GM18498 (cell line): ENCODE data around the gene PRKCH.

Source experiments
- ATAC-seq: cut with Tn5 transposase; IDR thresholded peaks from one replicate; pipeline ENCODE4 v1.9.1; 2021; ENCODE audit warnings: mild to moderate bottlenecking, moderate library complexity; ENCODE audit not compliant: unreplicated experiment

Gene PRKCH

DNA sequence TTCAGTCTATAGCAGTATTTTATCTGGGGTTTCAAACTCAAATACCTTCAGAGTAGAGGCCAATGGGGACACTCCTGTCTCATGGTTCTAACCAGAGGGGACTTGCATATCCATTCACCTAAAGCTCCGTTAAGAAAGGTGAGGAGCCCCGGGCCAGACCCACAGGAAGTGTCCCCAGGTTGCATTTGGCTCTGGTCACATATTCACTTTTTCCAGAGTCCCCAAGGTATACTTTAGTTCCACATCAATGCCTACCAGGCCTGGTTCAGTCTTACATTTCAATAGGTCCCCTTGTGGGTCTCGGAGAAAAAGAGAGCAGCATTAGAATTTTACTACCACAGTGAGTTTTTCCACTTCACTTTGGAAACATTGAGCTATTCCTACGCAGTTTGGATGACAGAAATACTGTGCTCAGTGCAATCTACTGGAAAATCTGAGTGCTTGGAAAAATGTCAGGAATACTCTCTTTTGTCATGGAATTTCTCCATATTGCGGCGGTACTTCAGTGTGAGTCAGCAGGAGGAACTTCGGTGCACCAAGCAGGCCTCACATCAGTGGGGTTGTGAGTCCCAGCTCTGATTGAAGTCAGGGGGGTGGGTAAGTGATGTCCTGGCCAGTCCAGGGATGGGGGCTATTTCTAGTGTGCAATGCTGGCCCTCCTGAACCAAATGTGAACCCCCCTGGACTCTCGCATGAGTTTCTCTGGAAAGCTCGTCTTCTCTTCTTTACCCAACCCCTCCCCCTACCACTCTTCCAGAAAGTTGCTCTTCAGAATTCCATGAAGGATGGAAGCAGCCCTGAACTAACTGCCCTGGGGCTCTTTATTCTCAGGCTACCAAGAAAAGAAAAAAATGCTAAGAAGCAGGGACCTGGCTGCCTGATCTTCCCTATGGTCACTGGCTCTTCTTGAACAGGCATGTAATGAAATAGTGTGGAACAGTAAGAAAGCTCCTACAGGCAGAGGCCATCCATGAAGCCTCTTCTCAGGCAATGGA, 184.7 kb downstream of the PRKCH start:
- ATAC-seq: no peak

- ATAC-seq: no peak
These were observed 187.1 kb downstream of the PRKCH start for GRCh38 chr14:61508526-61508925.

- ATAC-seq: no peak
These were observed 189.6 kb downstream of the PRKCH start for GRCh38 chr14:61510736-61511557.

DNA sequence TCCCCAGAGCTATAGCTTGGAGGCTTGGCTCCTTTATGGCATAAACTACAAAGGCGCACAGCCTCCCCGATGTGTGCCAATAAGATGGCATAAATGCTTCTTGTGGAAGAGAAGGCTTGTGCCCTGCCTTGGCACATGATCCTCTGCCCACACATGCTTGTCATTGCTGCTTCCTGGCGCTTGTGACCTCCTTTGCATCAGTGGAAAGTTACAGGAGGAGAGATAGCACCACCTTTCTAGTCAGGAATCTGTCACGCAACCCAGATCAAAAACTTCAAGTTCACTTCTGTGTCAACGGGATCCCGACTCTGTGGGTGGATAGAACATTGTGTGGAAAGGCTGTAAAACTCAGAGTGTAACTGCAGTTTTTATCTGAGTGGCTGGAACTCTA, 190.2 kb downstream of the PRKCH start:
- ATAC-seq: no peak

- no peak for ATAC-seq
These were observed 190.9 kb downstream of the PRKCH start for GRCh38 chr14:61512026-61512834.

DNA sequence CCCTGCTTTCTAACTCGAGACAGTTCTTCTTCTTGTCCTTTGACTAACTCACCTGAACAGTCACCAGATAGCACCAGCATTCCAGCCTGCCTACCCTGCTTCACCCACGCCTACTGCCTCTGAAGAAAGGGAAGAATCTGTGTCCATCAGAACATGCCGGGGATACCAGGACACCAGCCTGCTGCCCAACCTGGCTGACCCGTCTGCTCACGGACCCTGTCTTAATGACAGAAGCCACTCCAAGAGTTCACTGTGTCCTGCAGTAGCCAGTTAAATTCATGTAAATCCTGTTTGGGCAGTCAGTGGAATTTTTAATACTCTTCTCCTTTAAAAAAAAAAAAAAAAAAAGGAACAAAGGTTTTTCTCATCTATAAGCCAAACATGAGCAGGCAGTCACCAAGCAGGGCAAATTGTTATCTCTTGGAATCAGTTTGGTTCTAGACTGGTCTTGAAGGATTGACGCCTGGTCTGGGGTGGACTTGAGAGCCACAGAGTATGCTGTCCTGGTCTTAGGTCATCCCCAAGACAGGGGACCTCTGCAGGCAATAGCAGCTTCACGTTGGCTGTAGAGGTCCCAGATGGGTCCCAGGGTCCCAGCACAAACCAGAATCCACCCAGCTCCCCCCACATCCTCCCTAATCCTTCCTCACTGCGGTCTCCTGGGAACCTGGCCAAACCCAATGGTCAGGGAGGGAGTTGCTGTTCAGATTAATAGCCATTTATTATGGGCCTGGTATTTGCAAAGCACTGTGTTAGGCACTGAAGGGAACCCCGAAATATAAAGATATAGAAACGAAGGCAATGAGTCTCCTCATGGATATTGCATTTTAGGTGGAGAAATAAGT, 192.8 kb downstream of the PRKCH start:
- ATAC-seq: no peak

GRCh38 chr14:61514927-61515326, 193.5 kb downstream of the PRKCH start:
- no peak for ATAC-seq

DNA sequence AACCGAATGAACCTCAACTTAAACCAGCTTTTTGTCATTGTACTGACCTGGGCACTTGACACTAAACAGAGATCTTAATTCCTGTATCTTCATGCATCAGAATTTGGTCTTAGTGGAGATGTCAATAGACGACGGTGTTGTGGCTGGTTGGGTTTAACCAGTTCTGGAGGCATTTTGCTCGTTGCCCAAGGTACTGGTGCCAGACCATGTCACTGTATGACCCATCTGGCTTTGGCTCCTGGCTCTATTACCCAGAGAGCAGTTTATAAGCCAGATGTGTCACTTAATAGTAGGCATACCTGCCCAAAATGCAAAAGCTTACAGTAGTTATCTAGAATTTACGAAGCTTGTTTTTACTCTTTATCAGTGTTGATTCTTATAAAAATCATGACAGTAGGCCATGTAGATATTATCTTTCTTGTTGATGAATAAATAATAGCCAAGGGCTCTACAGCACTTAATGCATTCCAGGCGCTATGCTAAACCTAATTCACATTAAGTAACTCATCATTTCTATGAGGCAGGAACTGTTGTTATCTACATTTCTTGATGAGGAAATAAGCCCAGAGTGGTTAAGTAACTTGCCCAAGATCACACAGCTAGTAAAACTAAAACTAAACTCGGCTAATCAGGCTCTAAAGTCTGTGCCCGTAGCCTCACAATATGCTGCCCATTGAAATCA, 194.2 kb downstream of the PRKCH start:
- ATAC-seq: no peak

- no peak for ATAC-seq
These were observed 194.9 kb downstream of the PRKCH start for GRCh38 chr14:61516118-61516743.

DNA sequence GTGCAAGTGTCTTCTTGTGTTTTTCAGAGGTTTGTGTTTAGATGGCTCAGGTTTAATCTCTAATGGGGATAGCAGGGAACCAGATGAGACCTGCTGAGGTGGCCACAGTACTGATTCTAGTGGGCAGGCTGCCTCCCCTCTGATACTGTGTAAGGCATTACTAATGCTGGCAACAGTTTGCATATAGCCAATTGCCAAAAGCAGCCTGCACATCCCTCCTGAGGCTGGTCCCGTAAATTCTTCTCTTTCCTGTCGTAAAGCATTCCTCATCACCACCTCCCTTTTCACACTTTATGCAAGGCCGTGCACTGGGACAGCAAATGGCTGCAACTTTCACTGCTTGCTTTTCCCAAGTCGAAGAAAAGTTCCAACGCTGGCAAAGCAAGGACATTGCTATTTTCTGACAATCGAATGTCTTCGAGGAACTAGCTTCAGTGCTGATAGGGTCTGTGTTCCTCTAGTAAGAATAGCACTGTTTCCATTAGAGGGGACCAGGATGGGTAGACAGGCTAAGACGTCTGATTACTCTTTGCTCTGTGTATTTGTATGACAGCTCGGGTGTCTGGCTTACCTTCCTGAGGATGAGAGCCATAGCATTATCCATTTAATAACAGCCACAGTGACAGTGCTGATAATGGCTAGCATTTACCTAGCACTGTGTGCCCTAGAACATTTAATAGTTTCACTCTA, 195.7 kb downstream of the PRKCH start:
- ATAC-seq: no peak

DNA sequence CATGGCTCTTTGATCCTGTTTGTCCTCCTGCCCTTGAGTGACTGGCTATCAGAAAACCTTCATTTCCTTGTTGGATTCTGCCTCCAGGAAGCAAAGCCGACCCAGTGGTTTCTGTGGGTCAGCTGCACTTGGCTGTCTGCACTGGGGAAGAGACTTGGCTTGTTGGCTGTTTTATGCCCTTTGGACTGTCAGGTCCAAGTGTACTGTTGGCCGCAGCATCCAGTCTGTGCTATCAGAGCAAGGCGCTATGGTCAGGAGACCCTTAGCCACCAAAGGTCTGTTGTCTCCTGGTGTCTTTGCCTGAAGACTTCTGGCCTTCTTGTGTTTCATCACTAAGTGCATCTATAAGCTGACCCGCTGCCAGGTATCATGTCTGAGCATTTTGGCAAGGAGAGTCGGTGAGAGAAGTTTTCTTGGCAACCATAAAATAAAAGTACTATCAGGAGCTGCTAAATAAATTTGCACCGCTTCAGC, 196.6 kb downstream of the PRKCH start:
- ATAC-seq: no peak

GRCh38 chr14:61518403-61518802, 197.0 kb downstream of the PRKCH start:
- no peak for ATAC-seq

GRCh38 chr14:61519106-61519505, 197.7 kb downstream of the PRKCH start:
- no peak for ATAC-seq

DNA sequence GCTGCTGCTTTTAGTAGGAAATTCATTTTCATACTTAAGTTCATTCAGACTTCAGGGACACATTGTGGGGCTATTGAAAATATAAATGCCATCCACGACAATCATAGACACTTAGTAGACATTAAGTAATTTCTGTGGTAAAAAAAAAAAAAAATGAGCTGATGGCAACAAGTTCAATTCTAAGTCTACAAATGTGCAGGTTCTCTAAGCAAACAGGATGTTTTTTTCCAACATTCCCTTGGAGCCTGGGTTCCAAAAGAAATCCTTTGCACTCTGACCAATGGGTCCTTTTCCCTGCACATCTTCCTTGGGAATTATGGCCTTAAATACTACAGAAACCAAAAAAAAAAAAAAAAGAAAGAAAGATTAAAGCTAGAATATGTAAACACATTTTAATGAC, 198.4 kb downstream of the PRKCH start:
- ATAC-seq: no peak

DNA sequence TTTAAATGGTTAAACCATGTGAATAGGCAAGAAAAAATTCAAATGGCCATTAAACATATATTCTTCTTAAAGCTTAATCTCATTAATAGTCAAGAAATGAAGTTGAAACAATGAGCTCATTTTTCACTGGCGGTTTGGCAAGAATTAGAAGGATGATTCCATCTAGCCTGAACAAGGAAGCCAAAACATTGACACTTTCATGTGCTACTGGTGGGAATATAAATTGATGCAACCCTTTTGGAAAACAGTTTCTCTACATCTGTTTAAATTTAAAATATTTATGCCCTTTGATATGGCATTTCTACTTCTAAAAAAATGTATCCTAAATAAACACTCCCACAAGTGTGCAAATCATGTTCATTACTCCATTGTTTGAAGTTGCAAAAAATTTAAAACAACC, 199.2 kb downstream of the PRKCH start:
- no peak for ATAC-seq

GRCh38 chr14:61521773-61522172, 200.4 kb downstream of the PRKCH start:
- ATAC-seq: no peak

DNA sequence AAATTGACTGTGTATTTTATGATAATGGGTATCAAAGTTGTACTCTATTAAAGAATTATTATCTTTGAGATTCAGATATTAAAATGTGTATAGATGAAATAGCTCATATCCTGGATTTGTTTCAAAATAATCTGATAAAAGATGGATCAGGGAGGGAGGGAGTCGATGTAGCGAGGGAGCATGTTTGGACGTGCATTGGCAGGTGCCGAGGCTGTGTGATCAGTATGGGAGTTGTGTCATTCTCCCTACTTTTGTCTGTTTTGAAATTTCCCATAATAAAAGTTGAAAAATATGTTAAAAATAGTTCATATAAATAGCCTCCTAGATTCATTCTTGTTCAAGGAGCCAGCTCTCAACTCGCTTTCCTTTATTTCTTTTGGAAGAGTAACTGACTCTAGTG, 202.4 kb downstream of the PRKCH start:
- ATAC-seq: no peak

DNA sequence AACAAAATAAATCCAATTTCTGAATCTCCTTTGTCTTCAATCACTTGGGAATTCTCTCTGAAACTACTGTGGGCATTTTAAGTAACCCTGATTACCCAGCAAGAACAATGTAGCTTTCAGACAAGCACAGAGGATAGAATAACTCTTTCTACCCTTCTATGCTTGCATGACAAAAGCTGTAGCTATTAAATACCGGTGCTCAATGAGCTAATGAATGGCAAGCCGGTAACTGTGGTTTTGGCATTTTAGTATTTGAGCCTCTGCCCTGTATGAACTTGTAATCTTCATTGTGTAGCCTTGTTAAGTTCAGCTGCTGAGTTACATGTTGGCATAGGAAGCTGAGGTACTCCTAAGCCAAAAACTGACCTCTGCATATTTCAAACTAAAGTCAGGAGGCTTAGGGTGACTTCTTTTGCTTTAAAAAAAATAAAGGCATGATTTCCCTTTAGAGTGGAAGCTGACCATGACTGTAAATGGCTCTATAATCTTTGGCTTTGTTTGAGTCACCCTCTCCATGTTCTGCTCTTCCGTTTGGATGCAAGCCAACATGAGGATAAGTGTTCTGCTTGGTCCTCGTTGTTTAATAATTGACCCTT, 202.9 kb downstream of the PRKCH start:
- ATAC-seq: no peak
